ENCODE results near the gene P4HA3. TPM values are rescaled to one million over a fixed set of nuclear protein-coding genes. Genes with fewer than 3 reads are reported as not detected.
A peak's percentile ranks its signal among the peaks of the same experiment; 100 is the strongest.

P4HA3 gene
- total RNA-seq, 4 donors from 2014 or later: 0.51 to 1.9 (median 0.64) TPM; not detected in 1

GRCh38 chr11:74280494-74280893 is 30.9 kb downstream of the P4HA3 start:
- no peak for DNase-seq
- Histone ChIP-seq H3K27ac (no peak overlapping the region), H3K4me3 (no peak overlapping the region), H3K27me3 (no peaks in the 10 kb centered on the region), H3K36me3 (no peaks in the 10 kb centered on the region), H3K4me1 (no peaks in the 10 kb centered on the region), H3K9me3 (no peaks in the 10 kb centered on the region)
- intact Hi-C loops (cut with DNase I; ENCODE audit: low total_unique reads): no loop called here
- TF ChIP-seq CTCF (IDR thresholded peaks at IDR 0.05) (no peak), POLR2A (IDR thresholded peaks at IDR 0.05) (no peak)

- Histone ChIP-seq H3K27ac (peak overlapping the region; percentile 67 to 72), H3K36me3 (no peaks in the 10 kb centered on the region), H3K9me3 (no peaks in the 10 kb centered on the region), H3K4me1 (no peaks in the 10 kb centered on the region), H3K27me3 (no peaks in the 10 kb centered on the region), H3K4me3 (no peak overlapping the region)
- intact Hi-C loops (cut with DNase I; ENCODE audit: low total_unique reads): no loop called here
- DNase-seq: no peak
- TF ChIP-seq POLR2A (IDR thresholded peaks at IDR 0.05) (no peak), CTCF (IDR thresholded peaks at IDR 0.05) (no peak)
Observed at GRCh38 chr11:74279256-74279655, 32.2 kb downstream of the P4HA3 start.

DNA sequence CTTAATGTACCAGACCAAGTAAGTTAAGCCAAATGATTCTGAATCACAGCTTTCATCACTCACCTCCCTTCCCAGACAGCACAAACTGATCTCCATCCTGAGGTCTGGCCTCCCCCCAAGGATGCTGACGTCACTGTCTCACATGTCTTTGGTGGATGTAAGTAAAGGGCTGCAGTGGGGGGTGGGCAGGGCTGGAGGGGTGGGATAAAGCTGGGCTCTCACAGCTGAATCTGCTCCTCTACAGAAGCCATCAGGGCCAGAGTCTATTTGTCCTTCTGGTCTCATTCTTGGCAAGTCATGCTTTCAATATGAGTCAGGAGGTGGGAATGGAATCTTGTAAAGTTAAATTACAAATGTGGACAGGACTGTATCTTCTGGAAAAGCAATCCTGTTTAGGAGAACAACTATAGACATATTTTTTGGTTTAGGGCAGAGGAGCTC is 32.7 kb downstream of the P4HA3 start:
- TF ChIP-seq CTCF (IDR thresholded peaks at IDR 0.05) (no peak), POLR2A (IDR thresholded peaks at IDR 0.05) (no peak)
- Histone ChIP-seq H3K27ac (peak overlapping the region; percentile 67 to 72), H3K4me3 (no peak overlapping the region), H3K36me3 (no peaks in the 10 kb centered on the region), H3K4me1 (no peaks in the 10 kb centered on the region), H3K27me3 (no peaks in the 10 kb centered on the region), H3K9me3 (no peaks in the 10 kb centered on the region)
- peak; percentile 92 to 93 for DNase-seq
- intact Hi-C loops (cut with DNase I; ENCODE audit: low total_unique reads): no loop called here

DNA sequence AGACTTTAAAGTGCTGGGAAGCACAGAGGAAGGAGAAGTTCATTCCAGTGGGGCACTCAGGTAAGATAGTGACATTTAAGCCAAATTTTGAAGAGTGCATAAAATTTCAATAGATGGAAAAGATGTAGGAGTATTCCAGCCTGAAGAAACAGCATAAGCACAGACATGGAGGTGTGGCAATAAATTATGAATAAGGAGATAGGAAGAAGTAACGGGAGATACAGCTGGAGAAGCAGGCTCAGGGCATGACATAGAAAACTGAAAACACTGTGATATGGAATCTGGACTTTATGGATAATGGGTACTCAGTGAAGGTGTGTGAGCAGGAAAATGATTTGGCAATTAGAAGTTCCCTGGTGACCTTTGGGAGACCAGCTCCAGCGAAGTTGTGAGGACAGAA is 33.3 kb downstream of the P4HA3 start:
- Histone ChIP-seq H3K36me3 (no peaks in the 10 kb centered on the region), H3K27ac (peak overlapping the region; percentile 67 to 72)
- intact Hi-C loops (cut with DNase I; ENCODE audit: low total_unique reads): no loop called here

GRCh38 chr11:74276581-74276980 is 34.9 kb downstream of the P4HA3 start:
- intact Hi-C loops (cut with DNase I; ENCODE audit: low total_unique reads): no loop called here
- Histone ChIP-seq H3K9me3 (no peaks in the 10 kb centered on the region), H3K4me1 (no peaks in the 10 kb centered on the region), H3K4me3 (no peak overlapping the region), H3K27ac (no peak overlapping the region), H3K36me3 (no peaks in the 10 kb centered on the region), H3K27me3 (no peaks in the 10 kb centered on the region)
- TF ChIP-seq CTCF (IDR thresholded peaks at IDR 0.05) (no peak), POLR2A (IDR thresholded peaks at IDR 0.05) (no peak)
- DNase-seq: no peak

More for the DNA sequence above, 33.3 kb downstream of the P4HA3 start:
- no peak for TF ChIP-seq CTCF (IDR thresholded peaks at IDR 0.05)
- no peak for TF ChIP-seq POLR2A (IDR thresholded peaks at IDR 0.05)
- Histone ChIP-seq H3K9me3 (no peaks in the 10 kb centered on the region), H3K27me3 (no peaks in the 10 kb centered on the region), H3K4me3 (no peak overlapping the region), H3K4me1 (no peaks in the 10 kb centered on the region)
- DNase-seq: no peak
